Measurements from ENCODE around the gene PAK6.

- TF ChIP-seq CTCF (IDR thresholded peaks at IDR 0.05; ENCODE audit: borderline replicate concordance, extremely low read depth, low read length, poor library complexity, severe bottlenecking) (no peak), EZH2 (IDR thresholded peaks at IDR 0.05; ENCODE audit: borderline replicate concordance, low read depth, low read length, severe bottlenecking) (no peak)
These were observed 7.0 kb downstream of the PAK6 start for GRCh38 chr15:40245666-40246450.

Data from DND-41 (cell line).